VCaP (cell line): ENCODE results near the gene KRT77.

ENCODE experiments used
- H3K27ac ChIP-seq: fragments of 450-650 bp; 2 replicates; pipeline ENCODE4 v1.5.1; 2017
- TF ChIP-seq, protein P1 (sequence below): fragments of 450-650 bp; conservative IDR thresholded peaks from 2 replicates; pipeline ENCODE4 v1.5.1; 2017; ENCODE audit warnings: mild to moderate bottlenecking, moderate library complexity

The KRT77 gene

DNA sequence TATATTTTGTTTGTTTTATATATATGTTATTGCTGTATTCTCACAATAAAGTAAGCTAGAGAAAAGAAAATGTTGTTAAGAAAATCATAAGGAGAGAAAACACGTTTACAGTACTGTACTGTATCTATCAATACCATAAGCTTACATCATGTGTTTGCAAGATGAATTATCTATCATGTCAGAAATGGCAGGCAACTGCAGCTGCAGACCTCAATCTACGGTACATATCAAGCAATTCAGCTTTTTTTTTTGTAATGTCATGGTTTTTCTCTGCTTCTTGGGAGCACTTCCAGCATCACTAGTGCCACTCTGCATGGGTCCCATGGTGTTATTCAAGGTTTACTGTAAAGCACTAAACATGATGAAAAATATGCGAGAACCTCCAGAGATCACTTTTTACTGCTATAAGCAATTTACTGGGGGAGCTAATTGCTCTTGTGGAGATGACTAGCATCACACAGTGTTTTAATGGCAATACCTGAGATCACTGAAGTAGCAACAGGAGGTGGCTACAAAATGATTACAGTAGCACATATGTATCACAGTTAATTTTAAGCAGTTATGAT lies 42.3 kb downstream of the KRT77 start:
- TF ChIP-seq, protein P1, sequence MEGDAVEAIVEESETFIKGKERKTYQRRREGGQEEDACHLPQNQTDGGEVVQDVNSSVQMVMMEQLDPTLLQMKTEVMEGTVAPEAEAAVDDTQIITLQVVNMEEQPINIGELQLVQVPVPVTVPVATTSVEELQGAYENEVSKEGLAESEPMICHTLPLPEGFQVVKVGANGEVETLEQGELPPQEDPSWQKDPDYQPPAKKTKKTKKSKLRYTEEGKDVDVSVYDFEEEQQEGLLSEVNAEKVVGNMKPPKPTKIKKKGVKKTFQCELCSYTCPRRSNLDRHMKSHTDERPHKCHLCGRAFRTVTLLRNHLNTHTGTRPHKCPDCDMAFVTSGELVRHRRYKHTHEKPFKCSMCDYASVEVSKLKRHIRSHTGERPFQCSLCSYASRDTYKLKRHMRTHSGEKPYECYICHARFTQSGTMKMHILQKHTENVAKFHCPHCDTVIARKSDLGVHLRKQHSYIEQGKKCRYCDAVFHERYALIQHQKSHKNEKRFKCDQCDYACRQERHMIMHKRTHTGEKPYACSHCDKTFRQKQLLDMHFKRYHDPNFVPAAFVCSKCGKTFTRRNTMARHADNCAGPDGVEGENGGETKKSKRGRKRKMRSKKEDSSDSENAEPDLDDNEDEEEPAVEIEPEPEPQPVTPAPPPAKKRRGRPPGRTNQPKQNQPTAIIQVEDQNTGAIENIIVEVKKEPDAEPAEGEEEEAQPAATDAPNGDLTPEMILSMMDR = no peak
- no peak overlapping the region for H3K27ac ChIP-seq

DNA sequence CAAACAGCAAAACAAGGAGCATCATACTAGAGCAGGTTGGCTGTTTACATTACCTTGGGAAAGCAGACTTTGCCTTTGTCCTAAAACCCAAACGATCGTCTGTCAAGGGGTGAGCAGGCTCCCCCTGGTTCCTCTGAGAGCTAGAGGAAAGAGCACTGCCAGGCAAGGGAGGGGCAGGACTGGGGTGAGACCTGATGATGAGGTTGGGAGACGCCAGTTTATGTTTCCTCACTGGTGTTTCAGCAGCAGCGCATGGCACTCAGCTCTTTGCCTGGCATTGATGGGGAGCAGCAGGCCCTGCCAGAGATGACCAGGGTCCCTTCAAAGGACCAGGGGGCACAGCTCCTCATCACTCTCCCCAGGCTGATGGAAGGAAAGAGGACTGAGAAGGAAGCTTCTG lies 43.4 kb downstream of the KRT77 start:
- H3K27ac ChIP-seq = no peak overlapping the region
- TF ChIP-seq, protein P1 = no peak

- TF ChIP-seq, protein P1 = no peak
- H3K27ac ChIP-seq = no peak overlapping the region; the same call in 1 of the 2 replicates
These were observed 43.9 kb downstream of the KRT77 start for GRCh38 chr12:52659395-52659794.

DNA sequence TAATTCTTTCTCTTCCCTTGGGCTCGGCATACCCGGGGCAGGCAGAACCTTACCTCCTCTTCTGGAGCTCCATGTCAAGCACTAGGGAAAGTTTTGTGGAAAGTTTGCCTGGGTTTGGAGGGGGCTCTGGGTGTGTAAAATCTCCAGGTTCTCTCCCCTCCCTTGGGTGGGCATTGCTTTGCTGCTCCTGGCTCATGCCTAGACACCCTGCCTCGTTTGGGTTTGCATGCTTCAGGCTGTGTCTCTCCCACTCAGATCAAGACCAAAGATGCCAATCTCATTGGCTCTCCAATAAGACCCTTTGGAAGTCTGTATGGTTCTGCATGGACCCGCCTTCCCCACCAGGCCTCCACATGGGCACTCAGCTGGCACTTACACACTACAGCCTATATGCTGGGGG lies 45.1 kb downstream of the KRT77 start:
- H3K27ac ChIP-seq = peak overlapping the region; percentile 77
- TF ChIP-seq, protein P1 = no peak

GRCh38 chr12:52657250-52657902 lies 45.9 kb downstream of the KRT77 start:
- TF ChIP-seq, protein P1 = no peak
- peak overlapping the region; percentile 77 for H3K27ac ChIP-seq

- TF ChIP-seq, protein P1 = no peak
These were observed 46.7 kb downstream of the KRT77 start for GRCh38 chr12:52656616-52657015.

DNA sequence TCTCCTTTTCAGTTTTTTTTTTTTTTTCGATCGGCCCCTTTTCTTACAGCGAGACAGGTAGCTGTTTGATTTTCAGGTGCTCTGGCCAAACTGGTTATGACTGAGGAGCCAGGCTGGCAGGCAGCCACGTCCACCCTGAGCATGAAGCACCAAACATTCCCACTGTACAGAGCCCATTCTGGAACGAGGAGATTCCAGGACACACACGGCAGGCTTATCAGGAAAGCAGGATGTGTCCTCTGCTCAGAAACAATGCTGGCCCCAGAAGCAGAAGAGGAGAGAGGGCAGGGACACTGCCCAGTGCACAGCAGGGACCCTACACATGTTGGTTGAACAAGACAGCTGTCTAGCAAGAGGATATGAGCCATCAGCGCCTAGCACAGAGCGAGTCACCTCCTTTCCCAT lies 47.6 kb downstream of the KRT77 start:
- peak overlapping the region; percentile 77 for H3K27ac ChIP-seq
- TF ChIP-seq, protein P1 = no peak

More at GRCh38 chr12:52656616-52657015, 46.7 kb downstream of the KRT77 start:
- H3K27ac ChIP-seq = peak overlapping the region; percentile 77
